ENCODE results near the gene KATNA1. TPM values are rescaled to one million over a fixed set of nuclear protein-coding genes. Genes with fewer than 3 reads are reported as not detected.

KATNA1 gene
- total RNA-seq (10 to 100 TPM; 18.2 to 21.4 TPM), polyA plus RNA-seq (10 to 100 TPM; 27.5 to 34.7 TPM)

- CTCF ChIA-PET (ENCODE audit: partially characterized antibody), result interaction anchor here (1.1 kb wide), 1 partner anchor 21 kb away, joined by 3 read pairs; no protein-coding TSS in a partner anchor
- Mint-ChIP-seq H3K9me3 (no peaks in the 10 kb centered on the region), H3K36me3 (peaks cover 0 to 3% of the 10 kb centered on the region in 2 donors), H3K27ac (peak within 1 kb of the TSS; percentile 85 to 95 (median 90)), H3K4me1 (peaks cover 14 to 45% (median 25%) of the 10 kb centered on the region in 4 donors), H3K4me3 (peak within 1 kb of the TSS; percentile 82 to 94 (median 92)), H3K27me3 (no peaks in the 10 kb centered on the region)
- H3K36me3 ChIP-seq (ENCODE audit: insufficient read depth, low read length), result no peaks in the 10 kb centered on the region
- intact Hi-C loops (cut with micrococcal nuclease), result loop anchor here (1.0 to 2.0 kb wide), 5 partner anchors 8 to 102 kb away; partner anchors contain the start of genes GINM1, LATS1, NUP43 and PPIL4
- DNase-seq, result peak; percentile 83 to 87 (median 84)
- H3K4me3 ChIP-seq (ENCODE audit: low read length in 2 of 2), result peak within 1 kb of the TSS; percentile 61 to 84
- peaks cover 35% of the 10 kb centered on the region for H3K4me1 ChIP-seq (ENCODE audit: insufficient read depth, low read length)
- POLR2A ChIA-PET (ENCODE audit: partially characterized antibody), result interaction anchor here (0.8 to 2.5 kb wide), 5 partner anchors 12 to 103 kb away, joined by 3 to 16 read pairs (median 4); partner anchors contain the start of genes GINM1, LATS1, NUP43 and PPIL4
- no peaks in the 10 kb centered on the region for H3K9me3 ChIP-seq (ENCODE audit: control insufficient read depth in 1 of 2, low read length in 2 of 2)
- H3K27ac ChIP-seq (ENCODE audit: low read depth, low read length), result peak within 1 kb of the TSS; percentile 74
- no peaks in the 10 kb centered on the region for H3K27me3 ChIP-seq (ENCODE audit: insufficient read depth, low read length)
These were observed at the start of gene KATNA1 for GRCh38 chr6:149648148-149649145. Gene KATNA1 (minus strand): TSS chr6:149648714. CDS start chr6:149638547, 10,167 bp downstream.

- Mint-ChIP-seq H3K4me3 (no peak overlapping the region), H3K4me1 (peaks cover 16 to 29% (median 22%) of the 10 kb centered on the region in 4 donors)
These were observed 49.7 kb upstream of the KATNA1 start for GRCh38 chr6:149698175-149698574.

GRCh38 chr6:149696901-149697300 is 48.4 kb upstream of the KATNA1 start:
- Histone ChIP-seq H3K4me1 (ENCODE audit: insufficient read depth, low read length) (peaks cover 13% of the 10 kb centered on the region), H3K9me3 (ENCODE audit: control insufficient read depth in 1 of 2, low read length in 2 of 2) (no peaks in the 10 kb centered on the region), H3K27ac (ENCODE audit: low read depth, low read length) (no peak overlapping the region), H3K27me3 (ENCODE audit: insufficient read depth, low read length) (no peaks in the 10 kb centered on the region), H3K4me3 (ENCODE audit: low read length in 2 of 2) (no peak overlapping the region), H3K36me3 (ENCODE audit: insufficient read depth, low read length) (peaks cover 22% of the 10 kb centered on the region)
- H3K36me3 Mint-ChIP-seq, result peaks cover 17 to 43% of the 10 kb centered on the region in 2 donors
- intact Hi-C loops (cut with micrococcal nuclease), result no loop called here
- H3K4me1 Mint-ChIP-seq, result peaks cover 18 to 30% (median 24%) of the 10 kb centered on the region in 4 donors
- no peak for DNase-seq
- H3K27me3 Mint-ChIP-seq, result no peaks in the 10 kb centered on the region
- H3K4me3 Mint-ChIP-seq, result no peak overlapping the region
- ChIA-PET POLR2A (ENCODE audit: partially characterized antibody) (interaction anchor here (1.4 kb wide), 1 partner anchor 21 kb away, joined by 3 read pairs; the partner anchor contains the start of gene LATS1), CTCF (ENCODE audit: partially characterized antibody) (interaction anchor here (1.6 kb wide), 1 partner anchor 9 kb away, joined by 5 read pairs; no protein-coding TSS in a partner anchor)
- peak overlapping the region in 2 of 7 donors; percentile 9 to 41 for H3K27ac Mint-ChIP-seq
- no peaks in the 10 kb centered on the region for H3K9me3 Mint-ChIP-seq

More at GRCh38 chr6:149698175-149698574, 49.7 kb upstream of the KATNA1 start:
- ChIA-PET POLR2A (ENCODE audit: partially characterized antibody) (interaction anchor here (1.4 kb wide), 1 partner anchor 20 kb away, joined by 3 read pairs; the partner anchor contains the start of gene LATS1), CTCF (ENCODE audit: partially characterized antibody) (no interaction called here)
- peaks cover 18% of the 10 kb centered on the region for H3K36me3 ChIP-seq (ENCODE audit: insufficient read depth, low read length)
- peak overlapping the region in 1 of 7 donors; percentile 48 for H3K27ac Mint-ChIP-seq
- H3K27ac ChIP-seq (ENCODE audit: low read depth, low read length), result no peak overlapping the region
- no peaks in the 10 kb centered on the region for H3K9me3 Mint-ChIP-seq
- no peaks in the 10 kb centered on the region for H3K27me3 Mint-ChIP-seq
- no peaks in the 10 kb centered on the region for H3K27me3 ChIP-seq (ENCODE audit: insufficient read depth, low read length)
- no peaks in the 10 kb centered on the region for H3K9me3 ChIP-seq (ENCODE audit: control insufficient read depth in 1 of 2, low read length in 2 of 2)
- intact Hi-C loops (cut with micrococcal nuclease), result no loop called here
- H3K4me3 ChIP-seq (ENCODE audit: low read length in 2 of 2), result no peak overlapping the region
- H3K4me1 ChIP-seq (ENCODE audit: insufficient read depth, low read length), result peaks cover 21% of the 10 kb centered on the region
- DNase-seq, result no peak
- peaks cover 12 to 44% of the 10 kb centered on the region in 2 donors for H3K36me3 Mint-ChIP-seq

GRCh38 chr6:149694921-149695320 is 46.4 kb upstream of the KATNA1 start:
- Mint-ChIP-seq H3K27me3 (no peaks in the 10 kb centered on the region), H3K4me1 (peaks cover 17 to 26% (median 22%) of the 10 kb centered on the region in 4 donors), H3K4me3 (no peak overlapping the region), H3K36me3 (peaks cover 22 to 48% of the 10 kb centered on the region in 2 donors), H3K27ac (no peak overlapping the region), H3K9me3 (no peaks in the 10 kb centered on the region)
- intact Hi-C loops (cut with micrococcal nuclease), result no loop called here
- CTCF ChIA-PET (ENCODE audit: partially characterized antibody), result interaction anchor here (1.4 kb wide), 1 partner anchor 10 kb away, joined by 3 read pairs; no protein-coding TSS in a partner anchor
- DNase-seq, result no peak
- POLR2A ChIA-PET (ENCODE audit: partially characterized antibody), result interaction anchor here (0.5 kb wide), 1 partner anchor 52 kb away, joined by 5 read pairs; no protein-coding TSS in a partner anchor
- no peak overlapping the region for H3K27ac ChIP-seq (ENCODE audit: low read depth, low read length)
- H3K27me3 ChIP-seq (ENCODE audit: insufficient read depth, low read length), result no peaks in the 10 kb centered on the region
- peaks cover 24% of the 10 kb centered on the region for H3K36me3 ChIP-seq (ENCODE audit: insufficient read depth, low read length)
- peaks cover 4% of the 10 kb centered on the region for H3K4me1 ChIP-seq (ENCODE audit: insufficient read depth, low read length)
- H3K9me3 ChIP-seq (ENCODE audit: control insufficient read depth in 1 of 2, low read length in 2 of 2), result no peaks in the 10 kb centered on the region
- no peak overlapping the region for H3K4me3 ChIP-seq (ENCODE audit: low read length in 2 of 2)

GRCh38 chr6:149691201-149691600 is 42.7 kb upstream of the KATNA1 start:
- H3K27me3 ChIP-seq (ENCODE audit: insufficient read depth, low read length), result no peaks in the 10 kb centered on the region
- no peak overlapping the region for H3K27ac ChIP-seq (ENCODE audit: low read depth, low read length)
- peaks cover 8% of the 10 kb centered on the region for H3K4me1 ChIP-seq (ENCODE audit: insufficient read depth, low read length)
- CTCF ChIA-PET (ENCODE audit: partially characterized antibody), result no interaction called here
- Mint-ChIP-seq H3K4me3 (no peak overlapping the region), H3K36me3 (peaks cover 33 to 47% of the 10 kb centered on the region in 2 donors), H3K27me3 (no peaks in the 10 kb centered on the region), H3K9me3 (no peaks in the 10 kb centered on the region), H3K4me1 (peaks cover 12 to 24% (median 21%) of the 10 kb centered on the region in 4 donors), H3K27ac (peak overlapping the region in 4 of 7 donors; percentile 2 to 60 (median 38))
- H3K4me3 ChIP-seq (ENCODE audit: low read length in 2 of 2), result no peak overlapping the region
- intact Hi-C loops (cut with micrococcal nuclease), result no loop called here
- H3K36me3 ChIP-seq (ENCODE audit: insufficient read depth, low read length), result peaks cover 19% of the 10 kb centered on the region
- no peaks in the 10 kb centered on the region for H3K9me3 ChIP-seq (ENCODE audit: control insufficient read depth in 1 of 2, low read length in 2 of 2)
- DNase-seq, result no peak
- POLR2A ChIA-PET (ENCODE audit: partially characterized antibody), result interaction anchor here (1.0 kb wide), 1 partner anchor 27 kb away, joined by 3 read pairs; the partner anchor contains the start of gene LATS1

GRCh38 chr6:149686230-149686629 is 37.7 kb upstream of the KATNA1 start:
- peaks cover 15% of the 10 kb centered on the region for H3K36me3 ChIP-seq (ENCODE audit: insufficient read depth, low read length)
- no peak overlapping the region for H3K27ac ChIP-seq (ENCODE audit: low read depth, low read length)
- H3K9me3 Mint-ChIP-seq, result no peaks in the 10 kb centered on the region
- peaks cover 8% of the 10 kb centered on the region for H3K4me1 ChIP-seq (ENCODE audit: insufficient read depth, low read length)
- ChIA-PET CTCF (ENCODE audit: partially characterized antibody) (interaction anchor here (0.7 to 1.4 kb wide), 2 partner anchors 12 to 972 kb away, joined by 3 read pairs; no protein-coding TSS in a partner anchor), POLR2A (ENCODE audit: partially characterized antibody) (no interaction called here)
- DNase-seq, result no peak
- H3K36me3 Mint-ChIP-seq, result peaks cover 31 to 48% of the 10 kb centered on the region in 2 donors
- H3K9me3 ChIP-seq (ENCODE audit: control insufficient read depth in 1 of 2, low read length in 2 of 2), result no peaks in the 10 kb centered on the region
- peak overlapping the region; percentile 4 to 78 (median 53) for H3K27ac Mint-ChIP-seq
- no peak overlapping the region for H3K4me3 ChIP-seq (ENCODE audit: low read length in 2 of 2)
- peaks cover 18 to 24% (median 20%) of the 10 kb centered on the region in 4 donors for H3K4me1 Mint-ChIP-seq
- H3K4me3 Mint-ChIP-seq, result peak overlapping the region in 1 of 8 donors; percentile 27
- H3K27me3 Mint-ChIP-seq, result no peaks in the 10 kb centered on the region
- intact Hi-C loops (cut with micrococcal nuclease), result no loop called here
- H3K27me3 ChIP-seq (ENCODE audit: insufficient read depth, low read length), result no peaks in the 10 kb centered on the region
